B cell (primary cell): ENCODE measurements around the gene PLN. TPM values are rescaled to one million over a fixed set of nuclear protein-coding genes. Genes with fewer than 3 reads are reported as not detected.

Experiments used
- ATAC-seq: fragments of 200-7000 bp; cut with Tn5 transposase; one replicate; pipeline ENCODE4 v1.10.0; 2021; ENCODE audit warnings: low read depth, mild to moderate bottlenecking, moderate number of reproducible peaks, moderate library complexity
- CTCF ChIA-PET: fragments of 350-600 bp; sonication (Branson Sonifier 250); formaldehyde crosslinking; loops from one replicate; lab custom pipeline; 2021; ENCODE audit warnings: antibody characterized with exemption, inconsistent platforms; lab: Charles Lee
- POLR2A ChIA-PET: fragments of 350-600 bp; sonication (Branson Sonifier 250); formaldehyde crosslinking; loops from one replicate; lab custom pipeline; 2021; ENCODE audit warnings: antibody characterized with exemption; lab: Charles Lee
- DNase-seq: peaks from one replicate; pipeline ENCODE4 v3.0.0; 2013
- H2AFZ ChIP-seq: 2 replicates; pipeline ENCODE4 v1.6.1; 2012; ENCODE audit warnings: mild to moderate bottlenecking, low read depth, low read length; ENCODE audit not compliant: insufficient read depth, poor library complexity, severe bottlenecking
- H3K27ac ChIP-seq, 2 donors: 1 replicate in 1 of 2; 2 replicates in 1 of 2; pipeline ENCODE4 v1.5.1; 2012 to 2013; ENCODE audit warnings: low read length in 2 of 2, mild to moderate bottlenecking in 2 of 2, moderate library complexity in 1 of 2
- H3K27me3 ChIP-seq, 4 experiments: fragments of 200-600 bp in 1 of 4; sonication (generic) in 1 of 4; replicated peaks in 1 of 4; 1 replicate in 2 of 4; 2 replicates in 2 of 4; pipeline versions ENCODE4 v1.6.1 to v1.7.0; 2013 to 2016; ENCODE audit warnings: low read length in 3 of 4, mild to moderate bottlenecking in 2 of 4, mixed read lengths in 1 of 4, moderate library complexity in 1 of 4; ENCODE audit not compliant: insufficient read depth in 4 of 4, control insufficient read depth in 3 of 4; ENCODE audit errors: control extremely low read depth in 1 of 4
- H3K36me3 ChIP-seq, 2 experiments: replicated peaks in 1 of 2; 1 replicate in 1 of 2; 2 replicates in 1 of 2; pipeline versions ENCODE4 v1.6.1 to v1.7.1; 2013; ENCODE audit warnings: low read length in 1 of 2; ENCODE audit not compliant: insufficient read depth in 2 of 2, control insufficient read depth in 1 of 2; ENCODE audit errors: control extremely low read depth in 1 of 2, extremely low read depth in 1 of 2
- H3K4me1 ChIP-seq, 2 donors: fragments of 200-600 bp in 1 of 2; sonication (generic) in 1 of 2; 1 replicate in 1 of 2; 2 replicates in 1 of 2; pipeline versions ENCODE4 v1.5.1 to v1.6.1; 2013 to 2017; ENCODE audit warnings: low read length in 2 of 2; ENCODE audit not compliant: control insufficient read depth in 2 of 2, insufficient read depth in 2 of 2
- H3K4me2 ChIP-seq: replicated peaks from 2 replicates; pipeline ENCODE3; 2012; ENCODE audit warnings: mild to moderate bottlenecking, low read depth, low read length; ENCODE audit not compliant: poor library complexity, severe bottlenecking
- H3K4me3 ChIP-seq, 5 experiments: fragments of 200-600 bp in 1 of 5; sonication (generic) in 1 of 5; 1 replicate in 3 of 5; 2 replicates in 2 of 5; pipeline versions ENCODE4 v1.5.1 to v1.7.0; 2011 to 2016; ENCODE audit warnings: low read length in 4 of 5, mild to moderate bottlenecking in 4 of 5, low read depth in 2 of 5, control low read depth in 1 of 5, moderate library complexity in 1 of 5; ENCODE audit not compliant: insufficient read depth in 1 of 5; ENCODE audit errors: control extremely low read depth in 1 of 5, extremely low read depth in 1 of 5
- H3K79me2 ChIP-seq: fragments of 200-600 bp; sonication (generic); one replicate; pipeline ENCODE4 v1.6.0; 2016; ENCODE audit warnings: low read length; ENCODE audit not compliant: control insufficient read depth, insufficient read depth
- H3K9ac ChIP-seq: fragments of 200-600 bp; sonication (generic); 2 replicates; pipeline ENCODE4 v1.6.1; 2017; ENCODE audit warnings: mild to moderate bottlenecking, low read length, moderate library complexity
- H3K9me3 ChIP-seq, 3 donors: one replicate each; pipeline versions ENCODE4 v1.6.1 to v1.7.1; 2013; ENCODE audit warnings: low read length in 2 of 3; ENCODE audit not compliant: control insufficient read depth in 2 of 3, insufficient read depth in 1 of 3; ENCODE audit errors: control extremely low read depth in 1 of 3
- H4K20me1 ChIP-seq: 2 replicates; pipeline ENCODE4 v1.6.0; 2012; ENCODE audit warnings: mild to moderate bottlenecking, low read length; ENCODE audit not compliant: insufficient read depth, control insufficient read depth, poor library complexity, severe bottlenecking
- H3K27ac Mint-ChIP-seq: one replicate; pipeline ENCODE4 v1.8.0; 2021; ENCODE audit warnings: mixed read lengths
- H3K27me3 Mint-ChIP-seq: one replicate; pipeline ENCODE4 v1.8.0; 2021; ENCODE audit warnings: mixed read lengths
- H3K4me1 Mint-ChIP-seq: one replicate; pipeline ENCODE4 v1.8.0; 2021; ENCODE audit warnings: mixed read lengths
- H3K4me3 Mint-ChIP-seq: one replicate; pipeline ENCODE4 v1.8.0; 2021; ENCODE audit warnings: mixed read lengths
- H3K9me3 Mint-ChIP-seq: one replicate; pipeline ENCODE4 v1.8.0; 2022; ENCODE audit warnings: mixed read lengths; ENCODE audit not compliant: insufficient read depth
- CTCF ChIP-seq: fragments of 200-600 bp; IDR thresholded peaks from one replicate; pipeline ENCODE4 v1.8.0; 2022; ENCODE audit warnings: antibody characterized with exemption, mild to moderate bottlenecking
- EZH2 ChIP-seq: IDR thresholded peaks from 2 replicates; pipeline ENCODE4 v1.6.1; 2012; ENCODE audit warnings: borderline replicate concordance, low read depth, mild to moderate bottlenecking, moderate library complexity, low read length; ENCODE audit not compliant: insufficient read depth, poor library complexity, severe bottlenecking
- WGBS: methylation state at CpG from one replicate; pipeline ENCODE4 v1.1.5; 2013; ENCODE audit warnings: missing lambda C conversion rate; ENCODE audit not compliant: insufficient coverage; 5-methylcytosine and 5-hydroxymethylcytosine counted together
- intact Hi-C: fragments of 100-400 bp; cut with micrococcal nuclease; formaldehyde crosslinking; loops from one replicate; pipeline ENCODE4 v1.10.0; 2022
- polyA plus RNA-seq: library from polyadenylated mRNA; depleted of rRNA; stranded (reverse); fragments of >200 nt; gene quantifications from 2 replicates; pipeline ENCODE4 v1.2.3, GENCODE V29; 2012
- total RNA-seq, 2 donors: library from RNA; stranded (reverse); fragments of 120-200 nt in 1 of 2; gene quantifications; 1 replicate in 1 of 2; 2 replicates in 1 of 2; pipeline versions ENCODE4 v1.2.3 to v1.2.4, GENCODE V29; 2013 to 2022

PLN gene
- total and polyA plus RNA-seq, 2 donors (not counting 1 experiment from before 2014, with no cell fraction given): not detected

GRCh38 chr6:118594877-118595276 lies 46.8 kb downstream of the PLN start:
- Histone ChIP-seq H3K27me3 (no peaks in the 10 kb centered on the region), H3K9ac (no peak overlapping the region), H3K4me3 (no peak overlapping the region), H3K4me1 (no peaks in the 10 kb centered on the region), H3K4me2 (no peak overlapping the region), H3K79me2 (peaks cover 11% of the 10 kb centered on the region), H3K27ac (no peak overlapping the region), H3K9me3 (no peaks in the 10 kb centered on the region), H4K20me1 (no peaks in the 10 kb centered on the region), H2AFZ (no peak overlapping the region), H3K36me3 (peaks cover 2 to 5% of the 10 kb centered on the region in 2 experiments)
- intact Hi-C loops: no loop called here
- no peak for ATAC-seq
- peaks cover 3% of the 10 kb centered on the region for H3K4me1 Mint-ChIP-seq
- CTCF ChIA-PET: interaction anchor here (1.4 kb wide), 1 partner anchor 29 kb away, joined by 6 read pairs; no protein-coding TSS in a partner anchor
- no peak overlapping the region for H3K27ac Mint-ChIP-seq
- H3K4me3 Mint-ChIP-seq: no peak overlapping the region
- no CpG with 5 or more reads among the region's 1 CpG for WGBS
- no peaks in the 10 kb centered on the region for H3K27me3 Mint-ChIP-seq
- POLR2A ChIA-PET: no interaction called here
- no peak for DNase-seq
- TF ChIP-seq EZH2 (no peak), CTCF (no peak)
- no peaks in the 10 kb centered on the region for H3K9me3 Mint-ChIP-seq

- no peaks in the 10 kb centered on the region for H3K4me1 Mint-ChIP-seq
- intact Hi-C loops: no loop called here
These were observed 48.8 kb downstream of the PLN start for GRCh38 chr6:118596774-118597320.

More at GRCh38 chr6:118596774-118597320, 48.8 kb downstream of the PLN start:
- 100% methylated on average over 1 of the region's 5 CpGs for whole genome bisulfite sequencing
- ChIA-PET POLR2A (no interaction called here), CTCF (no interaction called here)
- no peak overlapping the region for H2AFZ ChIP-seq
- peaks cover 6% of the 10 kb centered on the region for H3K79me2 ChIP-seq
- H3K9ac ChIP-seq: no peak overlapping the region
- no peak overlapping the region for H3K27ac Mint-ChIP-seq
- no peaks in the 10 kb centered on the region for H4K20me1 ChIP-seq
- no peak for DNase-seq
- no peaks in the 10 kb centered on the region for H3K4me1 ChIP-seq
- H3K4me3 ChIP-seq: no peak overlapping the region
- H3K9me3 ChIP-seq: no peaks in the 10 kb centered on the region
- H3K27ac ChIP-seq: no peak overlapping the region
- no peak overlapping the region for H3K4me3 Mint-ChIP-seq
- no peak overlapping the region for H3K4me2 ChIP-seq
- H3K27me3 ChIP-seq: no peaks in the 10 kb centered on the region
- no peaks in the 10 kb centered on the region for H3K27me3 Mint-ChIP-seq
- no peaks in the 10 kb centered on the region for H3K9me3 Mint-ChIP-seq
- no peak for ATAC-seq
- TF ChIP-seq EZH2 (no peak), CTCF (no peak)
- peaks cover 0 to 2% of the 10 kb centered on the region in 2 experiments for H3K36me3 ChIP-seq
